Endometrial microvascular endothelial cells (primary cell): ENCODE results near the gene PTPRG. TPM values are rescaled to one million over a fixed set of nuclear protein-coding genes. Genes with fewer than 3 reads are reported as not detected.

Experiments used
- in situ Hi-C: cut with HindIII; loops from 2 replicates; pipeline ENCODE4 v1.10.0; 2017; ENCODE audit warnings: low sequenced_read_pairs, low pct_unique_long_range_greater_than_20kb; ENCODE audit errors: inconsistent ontology term
- total RNA-seq: library from RNA; depleted of rRNA; stranded (reverse); fragments of >200 nt; gene quantifications from one replicate; pipeline ENCODE4 v1.2.3, GENCODE V29; 2015; ENCODE audit errors: inconsistent ontology term

PTPRG gene
- total RNA-seq, 1 donor from 2014 or later, result 13.1 TPM

GRCh38 chr3:62051506-62051905, 490.1 kb downstream of the PTPRG start:
- in situ Hi-C loops, result no loop called here

- in situ Hi-C loops, result no loop called here
Measured at GRCh38 chr3:62052331-62052730, 491.0 kb downstream of the PTPRG start.

GRCh38 chr3:62056658-62057057, 495.3 kb downstream of the PTPRG start:
- in situ Hi-C loops, result no loop called here

- in situ Hi-C loops, result no loop called here
Measured at GRCh38 chr3:62057339-62058047, 496.1 kb downstream of the PTPRG start.

GRCh38 chr3:62065985-62066693, 504.8 kb downstream of the PTPRG start:
- in situ Hi-C loops, result no loop called here

- in situ Hi-C loops, result no loop called here
Measured at GRCh38 chr3:62068337-62068736, 507.0 kb downstream of the PTPRG start.

GRCh38 chr3:62070891-62071290, 509.5 kb downstream of the PTPRG start:
- in situ Hi-C loops, result no loop called here

GRCh38 chr3:62073038-62073437, 511.7 kb downstream of the PTPRG start:
- in situ Hi-C loops, result no loop called here

- in situ Hi-C loops, result no loop called here
Measured at GRCh38 chr3:62084558-62084957, 523.2 kb downstream of the PTPRG start.

GRCh38 chr3:62088472-62089104, 527.2 kb downstream of the PTPRG start:
- in situ Hi-C loops, result no loop called here

GRCh38 chr3:62090066-62090465, 528.7 kb downstream of the PTPRG start:
- in situ Hi-C loops, result no loop called here

- in situ Hi-C loops, result no loop called here
Measured at GRCh38 chr3:62090519-62090918, 529.1 kb downstream of the PTPRG start.

GRCh38 chr3:62093025-62093424, 531.7 kb downstream of the PTPRG start:
- in situ Hi-C loops, result no loop called here

GRCh38 chr3:62094461-62094860, 533.1 kb downstream of the PTPRG start:
- in situ Hi-C loops, result no loop called here

- in situ Hi-C loops, result no loop called here
Measured at GRCh38 chr3:62095080-62095479, 533.7 kb downstream of the PTPRG start.

GRCh38 chr3:62095756-62096155, 534.4 kb downstream of the PTPRG start:
- in situ Hi-C loops, result no loop called here

GRCh38 chr3:62096521-62096920, 535.1 kb downstream of the PTPRG start:
- in situ Hi-C loops, result no loop called here

GRCh38 chr3:62097121-62097520, 535.8 kb downstream of the PTPRG start:
- in situ Hi-C loops, result no loop called here

GRCh38 chr3:62098646-62099365, 537.4 kb downstream of the PTPRG start:
- in situ Hi-C loops, result no loop called here
